GM10266 (cell line): ENCODE data around the gene LGR4.

Source experiments
- DNase-seq: peaks from one replicate; pipeline ENCODE4 v3.0.0; 2012; ENCODE audit errors: extremely low spot score
- CTCF ChIP-seq: IDR thresholded peaks from 2 replicates; pipeline ENCODE4 v1.5.1; 2012; ENCODE audit warnings: mild to moderate bottlenecking, low read depth; ENCODE audit not compliant: control insufficient read depth, insufficient read depth; ENCODE audit errors: missing control alignments

The LGR4 gene

GRCh38 chr11:27447288-27448183, 25.1 kb downstream of the LGR4 start:
- no peak for DNase-seq
- TF ChIP-seq CTCF, result no peak

DNA sequence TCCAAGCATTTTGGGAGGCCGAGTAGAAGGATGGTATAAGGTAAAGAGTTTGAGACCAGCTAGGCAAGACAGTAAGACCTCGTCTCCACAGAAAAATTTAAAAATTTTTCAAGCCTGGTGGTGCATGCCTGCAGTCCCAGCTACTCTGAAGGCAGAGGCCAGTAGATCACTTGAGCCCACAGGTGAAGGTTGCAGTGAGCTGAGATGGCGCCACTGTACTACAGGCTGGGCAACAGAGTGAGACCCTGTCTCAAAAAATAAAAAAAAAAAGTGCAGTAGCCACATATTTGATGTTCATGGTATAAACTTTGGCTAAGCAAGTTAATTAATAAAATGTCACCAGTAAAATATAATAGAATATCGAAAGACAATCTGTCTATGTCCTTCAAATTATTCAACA, 27.0 kb downstream of the LGR4 start:
- no peak for DNase-seq
- no peak for TF ChIP-seq CTCF

DNA sequence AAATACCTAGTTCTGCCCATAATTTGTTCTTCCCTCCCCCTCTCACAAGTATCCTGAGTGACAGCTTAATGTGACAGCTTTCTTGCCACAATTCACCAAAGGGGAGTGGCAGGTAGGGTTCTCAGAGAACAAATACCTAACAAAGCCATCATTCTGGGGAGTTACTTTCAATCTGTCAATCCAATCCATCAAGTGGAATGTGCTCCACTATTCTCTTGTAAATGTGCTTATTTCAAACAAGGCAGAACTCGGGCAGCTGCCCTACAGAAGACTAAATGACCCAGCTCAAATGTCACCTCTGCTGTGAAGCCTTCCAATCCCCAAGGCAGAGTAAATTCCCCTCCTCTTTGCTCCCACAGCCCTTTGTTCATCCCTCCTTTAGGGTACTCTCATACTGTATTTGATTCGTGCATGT, 27.8 kb downstream of the LGR4 start:
- no peak for DNase-seq
- TF ChIP-seq CTCF, result no peak

GRCh38 chr11:27443746-27444507, 28.7 kb downstream of the LGR4 start:
- no peak for TF ChIP-seq CTCF
- DNase-seq, result no peak

- DNase-seq, result no peak
- TF ChIP-seq CTCF, result no peak
These were observed 29.4 kb downstream of the LGR4 start for GRCh38 chr11:27443227-27443626.

DNA sequence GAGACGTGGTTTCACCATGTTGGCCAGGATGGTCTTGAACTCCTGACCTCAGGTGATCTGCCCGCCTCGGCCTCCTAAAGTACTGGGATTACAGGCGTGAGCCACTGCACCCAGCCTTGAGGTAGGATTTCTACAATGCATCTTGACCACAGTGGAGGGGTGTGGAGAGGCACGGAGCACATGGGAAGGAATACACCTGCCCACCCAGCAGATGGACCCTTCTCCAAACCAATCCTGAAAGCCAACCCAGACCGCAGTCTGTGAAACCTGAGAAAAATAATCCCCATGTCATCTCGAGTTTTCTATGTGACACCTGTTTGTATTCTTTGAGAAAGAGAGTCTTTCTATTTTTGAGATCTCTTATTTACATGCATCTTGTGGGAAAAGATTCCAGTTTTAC, 32.5 kb downstream of the LGR4 start:
- DNase-seq, result no peak
- TF ChIP-seq CTCF, result no peak

GRCh38 chr11:27438595-27438981, 34.0 kb downstream of the LGR4 start:
- TF ChIP-seq CTCF, result no peak
- no peak for DNase-seq
